GM12878 (cell line): ENCODE data around the gene KISS1R. TPM values are rescaled to one million over a fixed set of nuclear protein-coding genes. Genes with fewer than 3 reads are reported as not detected.

ENCODE experiments used
- ATAC-seq: fragments of 200-7000 bp; cut with Tn5 transposase; 3 replicates; pipeline ENCODE4 v1.9.1; 2020; ENCODE audit warnings: mild to moderate bottlenecking, moderate library complexity
- BruUV-seq: library from RNA; stranded (reverse); fragments of 400-500 nt; replicated peaks from 2 replicates; lab custom pipeline; 2021; lab: Mats Ljungman, UMichigan
- CTCF ChIA-PET: fragments of 300-600 bp; sonication (Branson Sonifier 250); formaldehyde crosslinking; extraction: SDS; loops from one replicate; lab custom pipeline; 2021; ENCODE audit warnings: inconsistent platforms; lab: Yijun Ruan, JAX
- POLR2A ChIA-PET: fragments of 350-600 bp; formaldehyde crosslinking; extraction: SDS; loops from one replicate; lab custom pipeline; 2021; ENCODE audit warnings: inconsistent platforms; lab: Charles Lee
- RAD21 ChIA-PET: fragments of 300-600 bp; sonication (Branson Sonifier 250); formaldehyde crosslinking; loops from one replicate; lab custom pipeline; 2023; ENCODE audit warnings: antibody characterized with exemption; ENCODE audit not compliant: unreplicated experiment; lab: Charles Lee
- SMC1A ChIA-PET: fragments of 300-600 bp; sonication (Branson Sonifier 250); formaldehyde crosslinking; loops from one replicate; lab custom pipeline; 2023; ENCODE audit not compliant: unreplicated experiment, uncharacterized antibody; lab: Charles Lee
- DNase-seq: peaks from one replicate; pipeline ENCODE4 v3.0.0-alpha.2; 2011; ENCODE audit warnings: low read depth, low spot score
- FAIRE-seq: peaks from 3 replicates; lab custom pipeline; 2011; peaks lifted over from hg19 to GRCh38; lab: Jason Lieb, UNC
- H2AFZ ChIP-seq: 2 replicates; pipeline ENCODE4 v1.6.0; 2011; ENCODE audit warnings: low read depth, low read length, control low read depth; ENCODE audit not compliant: control insufficient read depth
- H3K27ac ChIP-seq: 2 replicates; pipeline ENCODE4 v1.5.1; 2011; ENCODE audit warnings: control low read depth; ENCODE audit not compliant: control insufficient read depth, insufficient read depth
- H3K27me3 ChIP-seq, 2 experiments: replicated peaks in 1 of 2; 2 replicates each; pipeline versions ENCODE4 v1.6.0 to v1.6.1; 2011; ENCODE audit warnings: low read length in 1 of 2; ENCODE audit not compliant: control insufficient read depth in 2 of 2, insufficient read depth in 2 of 2
- H3K36me3 ChIP-seq, 2 experiments: 2 replicates each; pipeline ENCODE4 v1.5.1; 2011; ENCODE audit warnings: low read length in 1 of 2; ENCODE audit not compliant: control insufficient read depth in 2 of 2, insufficient read depth in 2 of 2
- H3K4me1 ChIP-seq: 2 replicates; pipeline ENCODE4 v1.6.1; 2011; ENCODE audit warnings: mild to moderate bottlenecking, low read length, moderate library complexity, mixed read lengths; ENCODE audit not compliant: control insufficient read depth, insufficient read depth
- H3K4me2 ChIP-seq: 2 replicates; pipeline ENCODE4 v1.6.0; 2011; ENCODE audit warnings: control low read depth; ENCODE audit not compliant: control insufficient read depth, insufficient read depth
- H3K4me3 ChIP-seq: fragments of 200-600 bp; sonication (generic); 2 replicates; pipeline ENCODE4 v1.5.1; 2016
- H3K79me2 ChIP-seq: 2 replicates; pipeline ENCODE4 v1.6.0; 2011; ENCODE audit warnings: low read length; ENCODE audit not compliant: control insufficient read depth, insufficient read depth
- H3K9ac ChIP-seq: 2 replicates; pipeline ENCODE4 v1.8.0; 2011; ENCODE audit warnings: low read length, control low read depth, mixed read lengths; ENCODE audit not compliant: control insufficient read depth, insufficient read depth
- H3K9me3 ChIP-seq: replicated peaks from 3 replicates; pipeline ENCODE4 v1.5.1; 2011; ENCODE audit warnings: mild to moderate bottlenecking, low read length; ENCODE audit not compliant: control insufficient read depth, insufficient read depth
- H4K20me1 ChIP-seq: 2 replicates; pipeline ENCODE4 v1.6.0; 2011; ENCODE audit not compliant: control insufficient read depth, insufficient read depth
- CHD4 ChIP-seq: fragments of 200-600 bp; sonication (generic); IDR thresholded peaks from 2 replicates; pipeline ENCODE4 v1.6.1; 2016; ENCODE audit warnings: mild to moderate bottlenecking
- DPF2 ChIP-seq: fragments of 450-650 bp; IDR thresholded peaks from 2 replicates; pipeline ENCODE4 v1.6.1; 2017; ENCODE audit warnings: mild to moderate bottlenecking
- NBN ChIP-seq: fragments of 450-650 bp; IDR thresholded peaks from 2 replicates; pipeline ENCODE4 v1.6.1; 2016
- NFIC ChIP-seq: IDR thresholded peaks from 2 replicates; pipeline ENCODE4 v1.6.1; 2012; ENCODE audit warnings: low read depth, mild to moderate bottlenecking, inconsistent platforms, low read length, moderate library complexity
- SKIL ChIP-seq: fragments of 450-650 bp; IDR thresholded peaks from 2 replicates; pipeline ENCODE4 v1.6.1; 2017; ENCODE audit warnings: mild to moderate bottlenecking, low read depth, inconsistent platforms; ENCODE audit not compliant: poor library complexity, severe bottlenecking
- SMARCA5 ChIP-seq: fragments of 450-650 bp; IDR thresholded peaks from 2 replicates; pipeline ENCODE4 v1.6.1; 2017; ENCODE audit warnings: mild to moderate bottlenecking
- SP1 ChIP-seq: IDR thresholded peaks from one replicate; pipeline ENCODE4 v1.6.1; 2011; ENCODE audit warnings: low read depth, low read length
- SPI1 ChIP-seq: IDR thresholded peaks from 2 replicates; pipeline ENCODE4 v1.6.1; 2011; ENCODE audit warnings: low read depth, mild to moderate bottlenecking, low read length, moderate library complexity, borderline replicate concordance; ENCODE audit not compliant: insufficient read depth
- SREBF2 ChIP-seq: IDR thresholded peaks from 2 replicates; pipeline ENCODE4 v1.6.1; 2012; ENCODE audit warnings: mild to moderate bottlenecking, low read length
- TCF3 ChIP-seq: IDR thresholded peaks from 2 replicates; pipeline ENCODE4 v1.6.1; 2012; ENCODE audit warnings: low read depth, mild to moderate bottlenecking, low read length, borderline replicate concordance; ENCODE audit not compliant: insufficient read depth
- ZNF592 ChIP-seq: fragments of 450-650 bp; IDR thresholded peaks from 2 replicates; pipeline ENCODE4 v1.6.1; 2017; ENCODE audit warnings: mild to moderate bottlenecking, moderate library complexity
- WGBS: methylation state at CpG from one replicate; pipeline ENCODE4 v1.1.6; 2016; ENCODE audit warnings: low lambda C conversion rate; ENCODE audit not compliant: insufficient replicate concordance, insufficient coverage; ENCODE audit errors: missing lambda C conversion rate; 5-methylcytosine and 5-hydroxymethylcytosine counted together
- in situ Hi-C: fragments of 300-500 bp; cut with MboI; formaldehyde crosslinking; loops from 9 replicates; pipeline ENCODE4 v1.14.3; 2018; ENCODE audit warnings: mixed read lengths
- intact Hi-C: fragments of 100-400 bp; cut with micrococcal nuclease; formaldehyde crosslinking; loops from one replicate; pipeline ENCODE4 v1.14.2; 2022; ENCODE audit not compliant: unreplicated experiment
- polyA plus RNA-seq, 11 experiments: library from polyadenylated mRNA; depleted of rRNA in 4 of 11; unstranded in 6 of 11; stranded (reverse) in 5 of 11; fragments of >200 nt; fragmentation: Nextera tagmentation in 4 of 11; fragmentation: Illumina TruSeq in 1 of 11; extraction: Ambion mirVana in 4 of 11; extraction: Trizol in 1 of 11; gene quantifications; 1 replicate in 1 of 11; 2 replicates in 10 of 11; pipeline versions ENCODE4 v1.2.1 to v1.2.3, GENCODE V29; 2011 to 2016; ENCODE audit warnings: inconsistent platforms in 2 of 11, missing spikeins in 2 of 11, low read depth in 1 of 11
- total RNA-seq, 4 experiments: library from RNA; depleted of rRNA in 3 of 4; stranded (reverse); fragments of >200 nt in 3 of 4; fragmentation: Illumina TruSeq in 1 of 4; extraction: Trizol in 1 of 4; gene quantifications; 2 replicates each; pipeline versions ENCODE4 v1.2.1 to v1.2.3, GENCODE V29; 2013 to 2021
- TF ChIP-seq, protein P1 (sequence below): fragments of 450-650 bp; formaldehyde crosslinking; IDR thresholded peaks from 2 replicates; pipeline ENCODE4 v1.4.0; 2022; ENCODE audit warnings: mild to moderate bottlenecking, moderate library complexity

KISS1R gene
- total and polyA plus RNA-seq, 10 of the 15 experiments (the other 5 are each of a cell fraction or from before 2014, with no cell fraction given), result 0.13 to 2.7 (median 1.4) TPM; not detected in 3

DNA sequence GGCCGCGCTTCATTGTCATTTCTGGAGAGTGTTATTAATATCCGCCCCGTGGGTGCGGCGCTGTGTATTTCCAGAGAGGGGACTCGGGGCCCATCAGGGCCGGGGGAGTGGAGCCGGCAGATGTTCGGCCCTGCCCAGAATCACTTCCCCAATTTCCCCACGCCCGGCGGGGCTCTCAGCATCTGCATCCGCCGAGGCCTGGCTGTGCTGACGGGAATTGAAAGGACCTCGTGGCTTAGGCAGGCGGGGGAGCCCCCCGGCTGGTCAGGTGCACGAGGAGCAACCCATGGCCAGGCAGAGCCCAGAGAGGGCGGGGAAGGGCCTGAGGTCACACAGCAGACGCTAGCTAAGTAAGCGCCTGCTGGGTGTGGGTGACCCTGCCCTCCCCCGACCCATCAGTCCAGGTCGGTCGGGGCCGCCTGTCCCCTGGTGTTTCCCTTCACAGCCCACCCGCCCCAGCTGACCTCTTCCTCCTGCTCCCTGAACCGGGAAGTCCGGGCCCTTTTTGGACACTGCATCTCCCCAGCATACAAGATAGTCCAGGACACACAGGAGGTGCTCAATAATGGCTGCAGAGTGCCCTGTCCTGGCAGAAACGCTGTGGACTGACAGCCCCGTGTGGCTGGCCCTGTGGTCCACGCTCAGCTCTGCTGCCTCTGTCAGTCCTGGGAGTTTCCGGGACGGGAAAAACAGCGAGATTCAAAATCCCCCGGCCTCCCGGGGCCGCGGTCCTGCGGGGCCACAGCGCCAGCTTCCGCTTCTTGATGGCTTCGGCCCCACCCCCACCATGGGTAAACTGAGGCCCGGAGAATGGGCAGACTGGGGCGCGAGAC lies 30.8 kb downstream of the KISS1R start:
- H3K4me2 ChIP-seq, result peak overlapping the region; percentile 99
- ATAC-seq (peak; percentile 83), DNase-seq (peak; percentile 92), FAIRE-seq (peak; percentile 91)
- H3K36me3 ChIP-seq, result peaks cover under 1 to 9% of the 10 kb centered on the region in 2 experiments; a peak in 3 of 4 replicates
- RAD21 ChIA-PET, result interaction anchor here (0.9 to 1.9 kb wide), 8 partner anchors 14 to 91 kb away, joined by 3 to 9 read pairs (median 6); partner anchors contain the start of genes ABCA7 and WDR18
- H3K4me1 ChIP-seq, result peaks cover 55% of the 10 kb centered on the region
- under 1% methylated on average over 47 of the region's 47 CpGs for WGBS
- H2AFZ ChIP-seq, result no peak overlapping the region
- SMC1A ChIA-PET, result interaction anchor here (0.8 to 2.7 kb wide), 4 partner anchors 25 to 36 kb away, joined by 4 to 13 read pairs (median 5); partner anchors contain the start of gene WDR18
- H3K27me3 ChIP-seq, result no peaks in the 10 kb centered on the region
- BruUV-seq, result TSS peak; percentile 24
- H3K27ac ChIP-seq, result peak overlapping the region; percentile 99
- CTCF ChIA-PET, result interaction anchor here (0.7 to 3.0 kb wide), 6 partner anchors 19 to 296 kb away, joined by 3 to 18 read pairs (median 4); partner anchors contain the start of gene WDR18
- in situ Hi-C loops, result no loop called here
- peak overlapping the region; percentile 88 for H3K9ac ChIP-seq
- no peaks in the 10 kb centered on the region for H4K20me1 ChIP-seq
- intact Hi-C loops, result loop anchor here (1.0 kb wide), 1 partner anchor 23 kb away; no protein-coding TSS in a partner anchor
- peaks cover 47% of the 10 kb centered on the region for H3K79me2 ChIP-seq
- H3K4me3 ChIP-seq, result peak overlapping the region; percentile 54; the same call in 1 of the 2 replicates
- H3K9me3 ChIP-seq, result no peaks in the 10 kb centered on the region
- POLR2A ChIA-PET, result interaction anchor here (0.6 to 1.8 kb wide), 7 partner anchors 15 to 129 kb away, joined by 3 to 7 read pairs (median 4); partner anchors contain the start of gene WDR18
- TF ChIP-seq NBN (peak; percentile 85; the same call in 1 of the 2 replicates), DPF2 (peak; percentile 99), CHD4 (no peak), SREBF2 (no peak), NFIC (peak; percentile 92), SMARCA5 (peak; percentile 100), SP1 (peak; percentile 83), SKIL (peak; percentile 87), ZNF592 (no peak), SPI1 (peak; percentile 99), TCF3 (peak; percentile 100)
- TF ChIP-seq, protein P1, sequence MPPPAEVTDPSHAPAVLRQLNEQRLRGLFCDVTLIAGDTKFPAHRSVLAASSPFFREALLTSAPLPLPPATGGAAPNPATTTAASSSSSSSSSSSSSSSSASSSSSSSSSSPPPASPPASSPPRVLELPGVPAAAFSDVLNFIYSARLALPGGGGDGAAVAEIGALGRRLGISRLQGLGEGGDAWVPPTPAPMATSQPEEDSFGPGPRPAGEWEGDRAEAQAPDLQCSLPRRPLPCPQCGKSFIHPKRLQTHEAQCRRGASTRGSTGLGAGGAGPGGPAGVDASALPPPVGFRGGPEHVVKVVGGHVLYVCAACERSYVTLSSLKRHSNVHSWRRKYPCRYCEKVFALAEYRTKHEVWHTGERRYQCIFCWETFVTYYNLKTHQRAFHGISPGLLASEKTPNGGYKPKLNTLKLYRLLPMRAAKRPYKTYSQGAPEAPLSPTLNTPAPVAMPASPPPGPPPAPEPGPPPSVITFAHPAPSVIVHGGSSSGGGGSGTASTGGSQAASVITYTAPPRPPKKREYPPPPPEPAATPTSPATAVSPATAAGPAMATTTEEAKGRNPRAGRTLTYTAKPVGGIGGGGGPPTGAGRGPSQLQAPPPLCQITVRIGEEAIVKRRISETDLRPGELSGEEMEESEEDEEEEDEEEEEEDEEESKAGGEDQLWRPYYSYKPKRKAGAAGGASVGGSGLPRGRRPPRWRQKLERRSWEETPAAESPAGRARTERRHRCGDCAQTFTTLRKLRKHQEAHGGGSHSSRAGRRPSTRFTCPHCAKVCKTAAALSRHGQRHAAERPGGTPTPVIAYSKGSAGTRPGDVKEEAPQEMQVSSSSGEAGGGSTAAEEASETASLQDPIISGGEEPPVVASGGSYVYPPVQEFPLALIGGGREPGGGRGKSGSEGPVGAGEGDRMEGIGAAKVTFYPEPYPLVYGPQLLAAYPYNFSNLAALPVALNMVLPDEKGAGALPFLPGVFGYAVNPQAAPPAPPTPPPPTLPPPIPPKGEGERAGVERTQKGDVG, result no peak
